GM12878 (cell line): ENCODE measurements around the gene ARMC6. TPM values are rescaled to one million over a fixed set of nuclear protein-coding genes. Genes with fewer than 3 reads are reported as not detected.
"Not testable (repeated sequence)": the region's sequence is repeated elsewhere in the genome, so short reads cannot be mapped to it uniquely, and the experiment has no call there.

Experiments used
- ATAC-seq: fragments of 200-7000 bp; cut with Tn5 transposase; 3 replicates; pipeline ENCODE4 v1.9.1; 2020; ENCODE audit warnings: mild to moderate bottlenecking, moderate library complexity
- BruUV-seq: library from RNA; stranded (reverse); fragments of 400-500 nt; replicated peaks from 2 replicates; lab custom pipeline; 2021; lab: Mats Ljungman, UMichigan
- CTCF ChIA-PET: fragments of 300-600 bp; sonication (Branson Sonifier 250); formaldehyde crosslinking; extraction: SDS; loops from one replicate; lab custom pipeline; 2021; ENCODE audit warnings: inconsistent platforms; lab: Yijun Ruan, JAX
- POLR2A ChIA-PET: fragments of 350-600 bp; formaldehyde crosslinking; extraction: SDS; loops from one replicate; lab custom pipeline; 2021; ENCODE audit warnings: inconsistent platforms; lab: Charles Lee
- RAD21 ChIA-PET: fragments of 300-600 bp; sonication (Branson Sonifier 250); formaldehyde crosslinking; loops from one replicate; lab custom pipeline; 2023; ENCODE audit warnings: antibody characterized with exemption; ENCODE audit not compliant: unreplicated experiment; lab: Charles Lee
- SMC1A ChIA-PET: fragments of 300-600 bp; sonication (Branson Sonifier 250); formaldehyde crosslinking; loops from one replicate; lab custom pipeline; 2023; ENCODE audit not compliant: unreplicated experiment, uncharacterized antibody; lab: Charles Lee
- DNase-seq: peaks from one replicate; pipeline ENCODE4 v3.0.0-alpha.2; 2011; ENCODE audit warnings: low read depth, low spot score
- FAIRE-seq: peaks from 3 replicates; lab custom pipeline; 2011; peaks lifted over from hg19 to GRCh38; lab: Jason Lieb, UNC
- H2AFZ ChIP-seq: 2 replicates; pipeline ENCODE4 v1.6.0; 2011; ENCODE audit warnings: low read depth, low read length, control low read depth; ENCODE audit not compliant: control insufficient read depth
- H3K27ac ChIP-seq: 2 replicates; pipeline ENCODE4 v1.5.1; 2011; ENCODE audit warnings: control low read depth; ENCODE audit not compliant: control insufficient read depth, insufficient read depth
- H3K27me3 ChIP-seq, 2 experiments: replicated peaks in 1 of 2; 2 replicates each; pipeline versions ENCODE4 v1.6.0 to v1.6.1; 2011; ENCODE audit warnings: low read length in 1 of 2; ENCODE audit not compliant: control insufficient read depth in 2 of 2, insufficient read depth in 2 of 2
- H3K36me3 ChIP-seq, 2 experiments: 2 replicates each; pipeline ENCODE4 v1.5.1; 2011; ENCODE audit warnings: low read length in 1 of 2; ENCODE audit not compliant: control insufficient read depth in 2 of 2, insufficient read depth in 2 of 2
- H3K4me1 ChIP-seq: 2 replicates; pipeline ENCODE4 v1.6.1; 2011; ENCODE audit warnings: mild to moderate bottlenecking, low read length, moderate library complexity, mixed read lengths; ENCODE audit not compliant: control insufficient read depth, insufficient read depth
- H3K4me2 ChIP-seq: 2 replicates; pipeline ENCODE4 v1.6.0; 2011; ENCODE audit warnings: control low read depth; ENCODE audit not compliant: control insufficient read depth, insufficient read depth
- H3K4me3 ChIP-seq: fragments of 200-600 bp; sonication (generic); 2 replicates; pipeline ENCODE4 v1.5.1; 2016
- H3K79me2 ChIP-seq: 2 replicates; pipeline ENCODE4 v1.6.0; 2011; ENCODE audit warnings: low read length; ENCODE audit not compliant: control insufficient read depth, insufficient read depth
- H3K9ac ChIP-seq: 2 replicates; pipeline ENCODE4 v1.8.0; 2011; ENCODE audit warnings: low read length, control low read depth, mixed read lengths; ENCODE audit not compliant: control insufficient read depth, insufficient read depth
- H3K9me3 ChIP-seq: replicated peaks from 3 replicates; pipeline ENCODE4 v1.5.1; 2011; ENCODE audit warnings: mild to moderate bottlenecking, low read length; ENCODE audit not compliant: control insufficient read depth, insufficient read depth
- H4K20me1 ChIP-seq: 2 replicates; pipeline ENCODE4 v1.6.0; 2011; ENCODE audit not compliant: control insufficient read depth, insufficient read depth
- CHD2 ChIP-seq: IDR thresholded peaks from 2 replicates; pipeline ENCODE4 v1.6.1; 2011; ENCODE audit warnings: low read depth, low read length, improper control_type of control experiment, borderline replicate concordance
- FOS ChIP-seq: IDR thresholded peaks from 3 replicates; pipeline ENCODE4 v1.6.1; 2011; ENCODE audit warnings: borderline replicate concordance; ENCODE audit not compliant: insufficient read length; ENCODE audit errors: extremely low read depth
- FOXK2 ChIP-seq: fragments of 450-650 bp; IDR thresholded peaks from 2 replicates; pipeline ENCODE4 v1.6.1; 2017; ENCODE audit warnings: mild to moderate bottlenecking, moderate library complexity
- HSF1 ChIP-seq: fragments of 150-350 bp; IDR thresholded peaks from 2 replicates; pipeline ENCODE4 v1.6.1; 2014; ENCODE audit warnings: mild to moderate bottlenecking, low read depth, low read length
- IKZF2 ChIP-seq, 2 experiments: fragments of 450-650 bp; IDR thresholded peaks; 2 replicates each; pipeline ENCODE4 v1.6.1; 2017; ENCODE audit warnings: mild to moderate bottlenecking in 2 of 2, moderate library complexity in 2 of 2
- IRF5 ChIP-seq: fragments of 450-650 bp; IDR thresholded peaks from 2 replicates; pipeline ENCODE4 v1.6.1; 2017; ENCODE audit warnings: borderline replicate concordance
- PAX5 ChIP-seq: IDR thresholded peaks from 2 replicates; pipeline ENCODE4 v1.6.1; 2011; ENCODE audit warnings: low read depth, low read length, borderline replicate concordance
- SMAD5 ChIP-seq: IDR thresholded peaks from 2 replicates; pipeline ENCODE4 v1.6.1; 2016; ENCODE audit warnings: antibody characterized with exemption, low read depth
- SRF ChIP-seq, 2 experiments: IDR thresholded peaks; 2 replicates each; pipeline ENCODE4 v1.6.1; 2011; ENCODE audit warnings: low read depth in 2 of 2, low read length in 2 of 2, mild to moderate bottlenecking in 1 of 2, moderate library complexity in 1 of 2
- USF2 ChIP-seq: IDR thresholded peaks from 2 replicates; pipeline ENCODE4 v1.6.1; 2011; ENCODE audit warnings: low read depth, low read length, improper control_type of control experiment, borderline replicate concordance
- WGBS: methylation state at CpG from one replicate; pipeline ENCODE4 v1.1.6; 2016; ENCODE audit warnings: low lambda C conversion rate; ENCODE audit not compliant: insufficient replicate concordance, insufficient coverage; ENCODE audit errors: missing lambda C conversion rate; 5-methylcytosine and 5-hydroxymethylcytosine counted together
- in situ Hi-C: fragments of 300-500 bp; cut with MboI; formaldehyde crosslinking; loops from 9 replicates; pipeline ENCODE4 v1.14.3; 2018; ENCODE audit warnings: mixed read lengths
- intact Hi-C: fragments of 100-400 bp; cut with micrococcal nuclease; formaldehyde crosslinking; loops from one replicate; pipeline ENCODE4 v1.14.2; 2022; ENCODE audit not compliant: unreplicated experiment
- polyA plus RNA-seq, 11 experiments: library from polyadenylated mRNA; depleted of rRNA in 4 of 11; unstranded in 6 of 11; stranded (reverse) in 5 of 11; fragments of >200 nt; fragmentation: Nextera tagmentation in 4 of 11; fragmentation: Illumina TruSeq in 1 of 11; extraction: Ambion mirVana in 4 of 11; extraction: Trizol in 1 of 11; gene quantifications; 1 replicate in 1 of 11; 2 replicates in 10 of 11; pipeline versions ENCODE4 v1.2.1 to v1.2.3, GENCODE V29; 2011 to 2016; ENCODE audit warnings: inconsistent platforms in 2 of 11, missing spikeins in 2 of 11, low read depth in 1 of 11
- total RNA-seq, 4 experiments: library from RNA; depleted of rRNA in 3 of 4; stranded (reverse); fragments of >200 nt in 3 of 4; fragmentation: Illumina TruSeq in 1 of 4; extraction: Trizol in 1 of 4; gene quantifications; 2 replicates each; pipeline versions ENCODE4 v1.2.1 to v1.2.3, GENCODE V29; 2013 to 2021

Gene ARMC6
- total and polyA plus RNA-seq, 10 of the 15 experiments (the other 5 are each of a cell fraction or from before 2014, with no cell fraction given) = 1.1 to 64.4 (median 41.6) TPM

- Histone ChIP-seq H3K36me3 (peaks cover 0 to 5% of the 10 kb centered on the region in 2 experiments; a peak in 2 of 4 replicates), H3K9me3 (no peaks in the 10 kb centered on the region), H3K4me1 (no peaks in the 10 kb centered on the region), H3K79me2 (no peaks in the 10 kb centered on the region), H3K4me3 (no peak overlapping the region), H3K4me2 (no peak overlapping the region), H3K9ac (no peak overlapping the region), H2AFZ (no peak overlapping the region), H3K27me3 (no peaks in the 10 kb centered on the region), H4K20me1 (no peaks in the 10 kb centered on the region), H3K27ac (no peak overlapping the region)
- RAD21 ChIA-PET = no interaction called here
- BruUV-seq = no TSS peak
- TF ChIP-seq IRF5 = no peak
- TF ChIP-seq HSF1 = no peak
- no peak for TF ChIP-seq IKZF2 (IDR thresholded peaks at IDR 0.05)
- TF ChIP-seq CHD2 = no peak
- TF ChIP-seq PAX5 = no peak
- TF ChIP-seq USF2 = no peak
- no peak for TF ChIP-seq SMAD5
- TF ChIP-seq SRF (IDR thresholded peaks at IDR 0.05; ENCODE audit: low read depth in 2 of 2, low read length in 2 of 2) = no peak
- no peak for TF ChIP-seq FOS
- TF ChIP-seq FOXK2 = no peak
- in situ Hi-C loops = no loop called here
- SMC1A ChIA-PET = no interaction called here
- CTCF ChIA-PET = interaction anchor here (0.6 kb wide), 1 partner anchor 128 kb away, joined by 3 read pairs; no protein-coding TSS in a partner anchor
- intact Hi-C loops = no loop called here
- DNase-seq (no peak), ATAC-seq (no peak), FAIRE-seq (no peak)
- 91% methylated on average over 8 of the region's 8 CpGs for whole genome bisulfite sequencing
- POLR2A ChIA-PET = no interaction called here
Observed at GRCh38 chr19:19101540-19101939, 68.1 kb downstream of the ARMC6 start.

GRCh38 chr19:19102566-19102965 lies 69.2 kb downstream of the ARMC6 start:
- H3K27me3 ChIP-seq, DNase-seq, ATAC-seq, H3K79me2 ChIP-seq, BruUV-seq, H3K9ac ChIP-seq, H3K4me3 ChIP-seq, H3K4me1 ChIP-seq, H2AFZ ChIP-seq, FAIRE-seq, SMC1A ChIA-PET, intact Hi-C loops, H4K20me1 ChIP-seq, POLR2A ChIA-PET, in situ Hi-C loops, RAD21 ChIA-PET, H3K9me3 ChIP-seq, H3K36me3 ChIP-seq, CTCF ChIA-PET, H3K27ac ChIP-seq, H3K4me2 ChIP-seq: not testable (repeated sequence)
- 91% methylated on average over 10 of the region's 10 CpGs for WGBS
